DOHH2 (cell line): ENCODE measurements around the gene RRP1.

Source experiments
- EZH2phosphoT487 ChIP-seq: fragments of 200-600 bp; sonication (generic); IDR thresholded peaks from 2 replicates; pipeline ENCODE4 v1.6.1; 2017; ENCODE audit warnings: borderline replicate concordance, mild to moderate bottlenecking, antibody characterized with exemption, low read length, moderate library complexity, mixed read lengths
- TF ChIP-seq, protein P1 (sequence below): fragments of 200-600 bp; sonication (generic); IDR thresholded peaks from one replicate; pipeline ENCODE4 v1.5.1; 2014; ENCODE audit warnings: antibody characterized with exemption, mild to moderate bottlenecking, low read depth, low read length; ENCODE audit not compliant: poor library complexity, severe bottlenecking

DNA sequence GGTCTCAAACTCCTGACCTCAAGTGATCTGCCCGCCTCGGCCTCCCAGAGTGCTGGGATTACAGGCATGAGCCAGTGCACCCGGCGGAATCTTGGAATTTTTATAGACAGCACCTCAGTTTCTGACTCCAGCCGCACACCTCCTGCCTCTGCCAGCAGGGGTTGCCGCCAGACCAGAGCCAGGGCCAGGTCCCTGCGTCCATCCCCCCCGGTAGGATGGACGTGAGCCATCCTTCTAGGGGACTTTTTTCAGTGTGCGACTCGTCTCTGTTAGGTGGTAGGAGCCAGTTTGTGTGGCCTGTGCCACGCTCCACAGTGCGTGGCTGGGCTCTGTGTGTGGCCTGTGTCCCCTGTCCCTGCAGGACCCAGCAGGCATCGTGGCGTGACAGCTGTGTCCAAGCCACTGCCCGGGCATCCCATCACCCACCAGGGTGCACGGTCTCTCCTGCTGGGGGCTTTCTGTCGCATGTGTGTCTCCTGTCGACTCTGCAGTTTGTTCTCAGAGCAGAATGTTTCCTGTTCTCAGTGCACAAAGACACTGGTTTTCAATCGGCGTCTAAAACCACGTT lies 28.9 kb upstream of the RRP1 start:
- TF ChIP-seq, protein P1, sequence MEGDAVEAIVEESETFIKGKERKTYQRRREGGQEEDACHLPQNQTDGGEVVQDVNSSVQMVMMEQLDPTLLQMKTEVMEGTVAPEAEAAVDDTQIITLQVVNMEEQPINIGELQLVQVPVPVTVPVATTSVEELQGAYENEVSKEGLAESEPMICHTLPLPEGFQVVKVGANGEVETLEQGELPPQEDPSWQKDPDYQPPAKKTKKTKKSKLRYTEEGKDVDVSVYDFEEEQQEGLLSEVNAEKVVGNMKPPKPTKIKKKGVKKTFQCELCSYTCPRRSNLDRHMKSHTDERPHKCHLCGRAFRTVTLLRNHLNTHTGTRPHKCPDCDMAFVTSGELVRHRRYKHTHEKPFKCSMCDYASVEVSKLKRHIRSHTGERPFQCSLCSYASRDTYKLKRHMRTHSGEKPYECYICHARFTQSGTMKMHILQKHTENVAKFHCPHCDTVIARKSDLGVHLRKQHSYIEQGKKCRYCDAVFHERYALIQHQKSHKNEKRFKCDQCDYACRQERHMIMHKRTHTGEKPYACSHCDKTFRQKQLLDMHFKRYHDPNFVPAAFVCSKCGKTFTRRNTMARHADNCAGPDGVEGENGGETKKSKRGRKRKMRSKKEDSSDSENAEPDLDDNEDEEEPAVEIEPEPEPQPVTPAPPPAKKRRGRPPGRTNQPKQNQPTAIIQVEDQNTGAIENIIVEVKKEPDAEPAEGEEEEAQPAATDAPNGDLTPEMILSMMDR = no peak
- TF ChIP-seq EZH2phosphoT487 = no peak
